HG02763 (cell line): ENCODE data around the gene SRGAP2C.
A peak's percentile ranks its signal among the peaks of the same experiment; 100 is the strongest.
"Not testable (repeated sequence)": the region's sequence is repeated elsewhere in the genome, so short reads cannot be mapped to it uniquely, and the experiment has no call there.

Experiments used
- ATAC-seq: cut with Tn5 transposase; IDR thresholded peaks from one replicate; pipeline ENCODE4 v1.9.1; 2021; ENCODE audit warnings: mild to moderate bottlenecking, moderate library complexity; ENCODE audit not compliant: unreplicated experiment

Gene SRGAP2C

DNA sequence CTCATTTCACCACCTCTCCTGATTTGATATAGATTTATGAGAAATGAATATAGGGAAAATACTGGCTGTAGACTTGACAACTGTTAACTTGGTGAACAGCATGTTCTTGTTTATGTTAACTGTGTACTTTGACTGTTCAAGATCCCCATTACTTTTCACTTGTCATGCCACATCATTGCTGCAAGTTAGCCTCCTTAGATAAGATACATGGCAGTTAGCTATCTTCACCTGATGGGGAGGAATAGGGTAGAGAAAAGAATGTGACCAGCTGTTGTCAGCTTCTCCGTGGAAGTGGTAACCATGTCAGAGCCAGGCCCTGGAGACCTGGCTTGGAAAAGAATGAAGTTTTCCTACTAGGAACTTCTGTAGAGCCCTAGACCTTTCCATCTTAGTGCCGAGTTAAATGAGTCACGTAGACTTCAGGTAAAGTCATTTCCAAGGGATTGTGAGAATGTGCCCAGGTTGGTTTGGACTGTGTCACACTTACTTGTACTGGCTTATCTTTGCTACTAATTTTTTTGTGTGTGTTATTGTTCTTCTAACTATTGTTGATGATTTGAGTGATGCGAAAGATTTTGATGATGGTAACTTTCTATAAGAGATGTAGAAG, 41.6 kb downstream of the SRGAP2C start:
- not testable (repeated sequence) for ATAC-seq

DNA sequence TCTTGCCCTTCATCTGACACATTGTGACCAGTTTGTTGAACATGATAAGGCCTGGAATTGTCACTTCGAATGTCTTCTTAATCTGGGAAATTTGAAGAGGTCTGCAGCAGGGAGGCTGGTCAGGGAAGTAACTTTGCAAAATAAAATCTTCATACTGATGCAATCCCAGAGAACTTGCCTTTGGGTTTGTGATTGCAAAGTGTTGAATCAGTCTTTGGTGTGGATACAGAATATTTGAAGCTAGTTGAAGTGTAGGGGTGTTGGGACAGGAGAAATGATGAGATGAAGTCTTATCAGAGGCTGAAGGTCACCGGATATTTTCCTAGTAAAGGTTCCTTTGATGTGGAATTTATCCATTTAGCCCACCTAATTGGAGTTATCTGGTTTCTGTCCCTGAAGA, 42.1 kb downstream of the SRGAP2C start:
- not testable (repeated sequence) for ATAC-seq

DNA sequence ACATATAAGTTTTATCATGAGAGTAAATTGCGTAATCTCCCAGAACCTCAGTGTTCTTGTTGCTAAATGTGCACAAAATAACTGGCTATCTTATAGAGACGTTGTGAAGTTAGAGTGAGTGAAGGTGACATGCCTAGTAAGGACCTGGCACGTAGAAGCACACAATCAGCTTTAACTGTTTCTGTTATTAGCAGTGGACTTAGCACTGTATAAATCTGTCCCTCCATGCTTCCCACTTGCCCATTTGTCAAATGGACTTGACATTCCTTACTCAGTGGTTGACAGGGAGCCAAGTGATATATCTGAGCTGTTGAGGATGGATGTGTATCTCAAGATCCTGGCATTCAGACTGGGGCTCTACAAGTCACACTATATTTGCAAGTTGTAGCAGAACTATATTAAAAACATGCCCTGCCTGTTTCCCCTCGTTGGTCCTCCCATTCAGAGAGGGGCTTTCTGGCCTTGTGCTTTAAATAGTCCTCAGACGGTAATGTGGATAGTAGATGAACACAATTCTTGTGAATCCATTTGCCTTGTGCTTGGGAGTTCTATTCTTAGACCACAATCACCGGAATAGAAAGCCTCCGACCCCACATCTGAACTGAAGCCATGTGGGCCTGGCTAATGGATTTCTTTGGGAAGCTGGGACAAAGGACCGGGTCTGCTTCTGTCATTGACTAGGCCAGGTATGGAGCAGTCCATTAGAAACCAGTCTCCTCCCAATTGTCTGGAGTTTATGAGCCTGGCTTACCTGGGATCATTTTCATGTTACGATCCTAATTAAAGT, 43.0 kb downstream of the SRGAP2C start:
- ATAC-seq = not testable (repeated sequence)

DNA sequence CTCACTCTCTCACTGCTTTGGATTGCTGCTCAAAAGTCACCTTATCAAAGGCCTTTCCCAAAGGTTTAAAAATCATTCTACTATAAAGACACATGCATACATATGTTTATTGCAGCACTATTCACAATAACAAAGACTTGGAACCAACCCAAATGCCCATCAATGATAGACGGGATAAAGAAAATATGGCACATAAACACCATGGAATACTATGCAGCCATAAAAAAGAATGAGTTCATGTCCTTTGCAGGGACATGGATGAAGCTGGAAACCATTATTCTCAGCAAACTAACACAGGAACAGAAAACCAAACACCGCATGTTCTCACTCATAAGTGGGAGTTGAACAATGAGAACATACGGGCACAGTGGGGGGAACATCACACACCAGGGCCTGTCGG, 45.9 kb downstream of the SRGAP2C start:
- ATAC-seq = not testable (repeated sequence)

DNA sequence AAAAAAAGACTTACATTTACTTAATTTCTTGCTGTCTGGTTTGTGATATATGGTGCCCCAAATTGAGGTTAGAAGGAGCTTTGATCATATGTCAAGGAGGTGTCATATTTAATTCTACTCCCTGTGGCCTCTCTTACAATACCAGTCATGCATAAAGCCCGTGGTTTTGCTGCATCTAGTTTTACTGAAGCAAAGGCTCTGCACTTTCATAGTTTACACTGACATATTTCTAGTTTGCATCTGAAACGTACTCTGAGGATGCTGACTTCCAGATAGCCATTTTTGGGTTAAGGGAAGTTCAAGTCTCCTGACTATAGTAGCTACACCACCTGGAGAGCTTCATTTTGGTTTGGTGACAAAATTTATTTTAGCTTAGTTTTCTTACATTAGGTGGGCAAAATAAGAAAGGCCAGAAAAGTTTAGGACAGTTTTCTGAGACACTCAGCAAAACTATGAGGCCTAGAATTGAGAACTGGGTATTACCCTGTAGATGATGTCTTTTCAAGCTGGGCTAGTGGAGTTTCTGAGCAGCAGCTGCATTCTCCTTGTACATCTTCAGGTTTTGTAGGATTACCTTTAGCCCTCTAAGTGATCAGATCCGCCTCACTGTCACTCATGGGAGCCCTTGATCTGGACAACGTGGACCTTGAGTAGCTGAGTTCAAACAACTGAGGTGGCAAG, 47.8 kb downstream of the SRGAP2C start:
- ATAC-seq = peak; percentile 57

DNA sequence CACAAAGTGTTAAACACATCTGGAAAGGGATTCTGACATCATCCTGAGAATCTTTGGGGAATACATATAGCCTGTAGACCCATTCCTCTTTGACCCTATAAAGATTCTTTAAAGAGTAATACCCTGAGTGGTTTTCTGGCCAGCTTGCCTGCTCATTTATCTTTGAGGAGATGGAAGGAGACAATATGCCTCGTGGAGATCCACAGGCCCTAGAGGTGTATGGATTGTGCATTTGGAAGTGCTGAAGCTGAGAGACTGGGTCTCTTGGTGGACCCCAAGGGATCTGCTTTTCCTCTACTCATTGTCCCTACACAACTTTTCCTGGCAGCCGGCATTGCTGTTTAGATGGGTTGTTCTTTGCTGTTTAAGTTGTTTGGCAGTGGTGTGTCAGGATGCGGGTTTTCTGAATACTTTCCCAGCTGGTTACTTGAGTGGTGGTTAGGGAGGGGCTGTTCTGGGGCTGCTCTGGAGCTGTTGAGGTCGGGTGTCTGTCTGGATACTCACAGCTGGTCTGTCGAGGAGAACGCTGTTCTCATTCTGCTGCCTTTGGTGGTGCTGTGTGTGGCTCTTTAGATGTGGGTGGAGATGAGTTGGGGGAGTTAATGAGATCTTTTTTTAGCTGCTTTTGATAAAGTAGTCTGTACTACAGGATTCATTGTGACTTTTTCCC, 49.5 kb downstream of the SRGAP2C start:
- not testable (repeated sequence) for ATAC-seq

DNA sequence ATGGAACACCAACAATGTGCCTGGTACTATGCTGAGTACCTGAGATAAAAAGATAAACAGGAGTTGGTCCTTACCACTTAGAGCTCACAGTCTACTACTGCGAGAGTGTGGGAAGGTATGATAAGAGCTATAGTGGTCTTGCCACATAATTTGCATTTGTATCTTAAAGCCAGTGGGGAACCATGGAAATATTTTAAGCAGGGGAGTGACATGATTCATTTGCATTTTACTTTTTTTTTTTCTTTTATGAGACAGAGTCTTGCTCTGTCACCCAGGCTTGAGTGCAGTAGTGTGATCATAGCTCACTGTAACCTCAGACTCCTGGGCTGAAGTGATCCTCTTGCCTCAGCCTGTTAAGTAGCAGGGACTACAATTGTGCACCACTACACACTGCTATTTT, 53.6 kb downstream of the SRGAP2C start:
- ATAC-seq = peak; percentile 91

DNA sequence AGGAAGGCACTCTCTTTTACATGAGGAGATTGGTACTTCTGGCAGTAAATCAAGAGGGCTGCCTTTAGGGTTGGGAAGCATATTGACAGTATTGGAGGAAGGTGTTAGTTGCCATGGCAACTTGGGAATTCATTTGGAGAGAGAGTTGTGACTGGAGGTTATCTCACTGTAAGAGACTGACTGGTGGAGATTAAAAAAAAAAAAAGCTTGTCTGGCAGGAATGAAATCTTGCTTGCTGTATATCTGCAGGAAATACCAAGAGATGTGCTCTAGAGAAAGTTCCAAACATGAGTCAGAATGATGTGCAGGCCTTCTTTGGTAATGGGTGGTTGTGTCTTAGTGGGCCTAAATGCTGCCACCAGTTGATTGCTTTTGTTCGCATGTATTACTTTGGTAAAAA, 59.1 kb downstream of the SRGAP2C start:
- ATAC-seq = not testable (repeated sequence)

DNA sequence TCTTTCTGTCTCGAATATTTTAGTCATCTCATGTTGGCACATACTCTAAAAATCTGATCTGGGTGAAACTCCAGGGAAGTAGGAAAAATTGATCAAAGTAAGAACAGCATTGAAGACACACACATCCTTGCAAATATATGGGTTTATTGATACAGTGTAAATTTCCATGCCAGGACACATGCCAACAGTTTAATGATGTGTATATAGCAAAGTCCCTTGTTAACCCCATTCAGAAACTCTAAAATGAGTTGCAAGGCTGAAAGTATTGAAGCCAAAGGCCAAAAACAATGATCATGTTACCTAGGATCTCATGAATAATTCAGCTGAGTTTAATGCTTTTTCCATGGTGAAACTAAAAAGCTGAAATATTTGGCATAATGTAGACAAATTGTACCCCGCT, 61.6 kb downstream of the SRGAP2C start:
- ATAC-seq = not testable (repeated sequence)

DNA sequence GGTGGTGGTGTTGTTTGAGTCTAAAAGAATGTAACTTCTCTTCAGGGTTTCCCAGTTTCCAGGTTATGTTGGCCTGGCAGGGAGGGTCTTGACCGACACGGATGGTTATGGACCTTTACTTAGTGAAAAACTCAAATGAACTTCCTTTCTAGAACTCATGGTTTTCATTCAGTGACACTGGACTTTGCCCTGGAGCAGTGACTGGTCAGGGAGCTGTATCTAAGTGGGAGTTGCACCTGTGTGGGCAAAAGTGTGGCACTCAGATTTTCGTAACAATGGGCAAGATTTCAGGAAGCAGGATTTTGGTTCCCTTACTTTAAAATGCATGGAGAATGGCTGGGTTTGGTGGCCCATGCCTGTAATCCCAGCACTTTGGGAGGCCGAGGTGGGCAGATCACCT, 67.9 kb downstream of the SRGAP2C start:
- ATAC-seq = not testable (repeated sequence)

DNA sequence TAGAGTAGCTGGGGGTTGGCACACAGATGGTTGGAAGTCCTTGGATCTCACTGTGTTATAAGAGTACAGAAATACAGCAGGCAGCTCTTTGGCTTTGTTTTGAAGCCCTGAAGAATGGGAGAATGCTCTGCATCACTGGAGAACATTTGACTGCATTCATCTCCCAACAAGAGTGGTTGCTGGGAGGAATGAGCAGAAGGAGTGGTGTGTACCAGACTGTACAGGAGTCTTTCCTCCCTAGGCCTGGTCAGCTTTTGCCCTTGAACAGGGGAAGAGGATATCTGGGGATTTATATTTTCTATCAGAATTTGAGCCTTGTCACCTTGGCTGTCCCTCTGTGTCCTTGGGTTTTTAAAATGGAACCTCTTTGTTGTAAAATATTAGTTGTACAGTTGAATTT, 69.8 kb downstream of the SRGAP2C start:
- ATAC-seq = not testable (repeated sequence)

DNA sequence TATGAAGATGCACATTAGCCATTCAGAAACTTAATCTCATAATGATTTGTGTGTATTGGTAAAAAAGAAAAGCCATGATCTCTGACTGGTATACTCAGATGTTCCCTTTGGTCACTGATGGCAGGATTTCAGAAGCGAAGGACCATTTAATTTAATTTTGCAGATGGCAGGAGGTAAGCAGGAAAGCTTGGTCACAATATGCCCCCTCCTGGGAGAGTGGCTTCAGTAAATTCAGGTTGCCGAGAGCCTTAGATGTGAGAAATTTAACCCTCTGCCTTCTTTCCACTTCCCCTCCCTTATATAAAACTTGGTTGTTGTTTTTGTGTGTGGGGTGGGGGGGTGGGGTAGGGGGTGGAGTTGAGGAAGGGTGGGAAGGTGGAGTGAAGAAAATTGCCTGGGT, 72.9 kb downstream of the SRGAP2C start:
- not testable (repeated sequence) for ATAC-seq

DNA sequence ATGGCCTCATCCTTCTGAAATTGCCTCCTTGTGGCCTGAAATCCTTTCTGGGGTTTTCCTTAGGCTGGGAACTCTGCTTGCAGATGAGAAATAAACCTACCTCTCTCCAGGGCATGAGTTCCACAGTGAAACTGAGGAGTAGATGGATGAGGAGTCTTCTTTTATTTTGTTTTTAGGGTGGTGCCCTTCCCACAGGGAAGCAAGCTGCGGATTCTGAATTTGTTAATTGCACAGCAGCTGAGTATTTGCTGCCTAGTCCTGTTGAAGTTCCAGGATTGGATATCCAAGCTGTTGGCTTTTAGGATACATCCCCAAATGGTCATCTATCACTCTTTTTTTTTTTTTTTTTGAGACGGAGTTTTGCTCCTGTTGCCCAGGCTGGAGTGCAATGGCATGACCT, 73.4 kb downstream of the SRGAP2C start:
- not testable (repeated sequence) for ATAC-seq

DNA sequence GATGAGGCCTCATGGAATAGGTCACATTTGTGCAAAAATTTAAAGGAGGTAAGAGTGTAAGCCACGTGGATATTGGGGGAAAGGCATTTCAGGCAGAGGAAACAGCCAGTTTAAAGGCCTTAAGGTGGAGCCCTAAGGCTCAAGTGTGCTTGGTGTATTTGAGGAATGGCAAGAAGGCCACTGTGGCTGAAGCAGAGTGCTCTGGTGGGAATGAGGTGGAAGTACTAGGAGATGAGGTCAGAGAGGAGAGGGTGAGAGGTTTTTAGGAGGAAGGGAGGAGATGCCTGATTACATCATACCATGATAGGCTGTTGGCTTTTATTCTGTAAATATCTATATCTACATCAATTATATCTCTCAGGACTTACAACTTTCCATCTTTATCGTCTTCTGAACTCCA, 75.4 kb downstream of the SRGAP2C start:
- ATAC-seq = not testable (repeated sequence)

DNA sequence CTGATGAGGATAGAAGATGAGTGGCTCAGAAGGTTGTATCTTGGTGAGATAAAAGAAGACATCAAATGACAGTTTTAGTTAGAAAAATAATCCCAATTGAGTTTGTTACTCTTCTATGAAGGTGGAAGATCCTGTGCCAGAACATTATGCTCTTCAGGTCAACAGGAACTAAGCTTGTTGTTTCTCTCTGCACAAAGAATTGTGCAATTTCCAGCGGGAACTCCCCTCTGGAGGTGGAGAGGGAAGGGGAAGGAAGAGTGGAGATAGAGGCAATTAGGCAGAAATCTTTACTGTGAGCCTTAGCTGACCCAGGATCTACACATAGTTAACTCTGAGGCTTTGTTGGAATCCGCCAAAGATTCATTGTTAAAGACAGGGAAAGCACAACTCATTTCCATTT, 77.4 kb downstream of the SRGAP2C start:
- not testable (repeated sequence) for ATAC-seq

DNA sequence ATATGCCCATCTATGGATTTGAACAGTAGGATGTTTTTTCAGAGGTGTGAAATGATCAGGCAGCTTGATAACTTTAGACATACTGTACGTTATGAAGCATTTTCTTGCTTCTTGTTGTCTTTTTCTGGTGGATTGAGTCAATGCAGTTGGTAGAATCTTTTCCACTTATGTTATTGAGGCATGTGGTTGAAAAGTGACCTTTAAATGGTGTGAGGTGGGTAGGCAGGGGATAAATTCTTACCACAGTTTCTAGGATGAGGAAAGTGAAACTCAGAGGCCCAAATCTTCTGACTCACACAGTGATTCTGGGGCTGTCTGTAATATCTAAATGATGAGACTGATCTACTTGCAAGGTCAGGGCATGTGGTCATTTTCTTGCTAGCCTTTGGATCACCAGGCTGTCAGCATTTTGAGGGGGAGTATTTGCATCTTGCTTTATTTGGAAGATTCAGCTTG, 79.0 kb downstream of the SRGAP2C start:
- peak; percentile 79 for ATAC-seq

DNA sequence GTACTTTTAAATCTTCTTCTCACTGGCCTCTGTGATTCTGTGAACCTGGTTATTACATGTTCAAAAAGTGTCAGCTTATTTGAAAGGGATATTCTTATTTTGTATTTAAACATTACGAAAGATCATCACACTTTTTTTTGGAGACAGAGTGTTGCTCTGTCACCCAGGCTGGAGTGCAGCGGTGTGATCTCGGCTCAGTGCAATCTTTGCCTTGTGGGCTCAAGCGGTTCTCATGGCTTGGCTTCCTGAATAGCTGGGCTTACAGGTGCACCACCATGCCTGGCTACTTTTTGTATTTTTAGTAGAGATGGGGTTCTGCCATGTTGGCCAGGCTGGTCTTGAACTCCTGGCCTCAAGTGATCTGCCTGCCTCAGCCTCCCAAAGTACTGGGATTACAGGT, 82.3 kb downstream of the SRGAP2C start:
- ATAC-seq = not testable (repeated sequence)

DNA sequence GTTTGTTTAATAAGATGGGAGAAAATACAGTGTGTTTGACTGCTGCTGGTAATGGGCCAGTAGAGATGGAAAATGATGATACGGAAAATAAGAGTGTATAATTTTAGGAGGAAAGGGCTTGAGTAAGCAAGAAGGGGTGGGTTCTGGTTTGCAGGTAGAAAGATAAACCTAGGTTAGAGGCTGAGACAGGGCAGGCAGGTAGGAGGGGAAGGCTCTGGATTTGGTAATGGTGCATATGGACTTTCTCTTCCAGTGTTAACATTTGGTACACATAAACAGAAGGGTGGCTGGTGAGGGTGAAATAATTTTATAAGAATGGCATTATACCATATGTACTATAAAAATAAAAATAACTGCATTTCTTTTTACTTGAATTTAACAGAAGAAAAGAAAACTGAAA, 84.5 kb downstream of the SRGAP2C start:
- ATAC-seq = not testable (repeated sequence)

DNA sequence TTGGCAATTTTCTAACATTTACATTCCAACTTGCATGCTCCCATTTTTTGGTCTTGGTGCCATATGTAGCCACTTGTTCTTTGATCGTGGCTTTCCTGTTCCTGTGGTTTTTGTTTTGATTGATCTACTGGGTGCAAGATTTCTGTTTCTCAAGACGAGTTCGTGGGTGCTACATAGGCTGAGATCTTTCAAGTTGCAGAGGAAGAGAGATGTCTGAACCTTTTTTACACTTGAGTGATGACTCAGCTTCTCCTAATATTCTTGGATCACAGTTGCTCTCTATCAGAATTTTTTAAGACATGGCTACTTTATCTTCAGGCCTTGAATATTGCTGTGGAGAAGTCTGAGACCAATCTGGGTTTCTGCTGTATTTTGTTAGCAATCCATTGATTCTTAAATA, 85.2 kb downstream of the SRGAP2C start:
- not testable (repeated sequence) for ATAC-seq

DNA sequence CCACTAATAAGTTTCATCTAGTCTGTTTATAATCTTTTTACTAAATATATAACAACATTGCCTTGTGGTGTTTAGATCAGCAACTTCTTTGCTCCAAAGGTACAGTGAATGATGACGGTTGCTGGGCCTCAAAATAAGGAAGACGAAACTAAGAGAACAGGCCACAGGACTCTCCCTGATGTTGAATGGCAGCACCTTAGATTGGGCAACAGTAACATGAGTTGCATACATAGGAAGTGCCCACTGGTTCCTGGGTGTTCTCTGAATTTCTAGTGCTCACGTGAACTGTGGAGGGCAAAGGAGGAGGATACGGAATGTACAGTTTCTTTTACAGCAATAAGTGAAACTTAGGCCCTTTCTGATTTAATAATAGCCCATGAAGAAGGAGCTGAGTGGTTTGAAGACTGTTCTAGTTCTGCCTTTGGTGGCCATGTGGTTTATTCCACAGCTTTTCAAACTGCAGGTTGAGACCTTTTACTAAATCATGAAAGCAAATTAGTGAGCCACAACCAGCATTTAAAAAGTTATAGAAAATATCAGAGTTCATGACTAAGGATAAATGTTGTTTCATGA, 86.5 kb downstream of the SRGAP2C start:
- peak; percentile 41 for ATAC-seq

DNA sequence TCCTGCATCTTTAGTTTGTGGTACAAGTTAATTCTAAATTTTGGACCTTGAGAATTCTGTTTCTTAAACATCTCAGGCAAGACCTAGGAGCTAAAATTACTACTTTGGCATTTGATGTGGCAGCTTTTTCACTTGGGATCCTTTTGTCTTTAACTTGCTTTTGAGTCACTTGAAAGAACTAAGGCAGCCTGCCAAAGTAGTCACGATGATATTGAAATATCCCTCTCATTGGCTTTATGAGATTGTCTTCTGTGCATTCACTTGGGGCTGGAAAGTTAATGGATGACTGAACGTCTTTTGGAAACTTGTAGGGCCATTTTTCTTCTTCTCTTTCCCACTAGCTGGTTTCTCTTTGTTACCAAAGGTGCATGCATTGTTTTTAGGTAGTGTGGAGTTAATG, 90.7 kb downstream of the SRGAP2C start:
- ATAC-seq = not testable (repeated sequence)
